B cell (primary cell): ENCODE data around the gene GTF2IRD1. TPM values are rescaled to one million over a fixed set of nuclear protein-coding genes. Genes with fewer than 3 reads are reported as not detected.

Experiments
- ATAC-seq: fragments of 200-7000 bp; cut with Tn5 transposase; one replicate; pipeline ENCODE4 v1.10.0; 2021; ENCODE audit warnings: low read depth, mild to moderate bottlenecking, moderate number of reproducible peaks, moderate library complexity
- CTCF ChIA-PET: fragments of 350-600 bp; sonication (Branson Sonifier 250); formaldehyde crosslinking; loops from one replicate; lab custom pipeline; 2021; ENCODE audit warnings: antibody characterized with exemption, inconsistent platforms; lab: Charles Lee
- POLR2A ChIA-PET: fragments of 350-600 bp; sonication (Branson Sonifier 250); formaldehyde crosslinking; loops from one replicate; lab custom pipeline; 2021; ENCODE audit warnings: antibody characterized with exemption; lab: Charles Lee
- DNase-seq: peaks from one replicate; pipeline ENCODE4 v3.0.0; 2013
- H2AFZ ChIP-seq: 2 replicates; pipeline ENCODE4 v1.6.1; 2012; ENCODE audit warnings: mild to moderate bottlenecking, low read depth, low read length; ENCODE audit not compliant: insufficient read depth, poor library complexity, severe bottlenecking
- H3K27ac ChIP-seq, 2 donors: 1 replicate in 1 of 2; 2 replicates in 1 of 2; pipeline ENCODE4 v1.5.1; 2012 to 2013; ENCODE audit warnings: low read length in 2 of 2, mild to moderate bottlenecking in 2 of 2, moderate library complexity in 1 of 2
- H3K27me3 ChIP-seq, 4 experiments: fragments of 200-600 bp in 1 of 4; sonication (generic) in 1 of 4; replicated peaks in 1 of 4; 1 replicate in 2 of 4; 2 replicates in 2 of 4; pipeline versions ENCODE4 v1.6.1 to v1.7.0; 2013 to 2016; ENCODE audit warnings: low read length in 3 of 4, mild to moderate bottlenecking in 2 of 4, mixed read lengths in 1 of 4, moderate library complexity in 1 of 4; ENCODE audit not compliant: insufficient read depth in 4 of 4, control insufficient read depth in 3 of 4; ENCODE audit errors: control extremely low read depth in 1 of 4
- H3K36me3 ChIP-seq, 2 experiments: replicated peaks in 1 of 2; 1 replicate in 1 of 2; 2 replicates in 1 of 2; pipeline versions ENCODE4 v1.6.1 to v1.7.1; 2013; ENCODE audit warnings: low read length in 1 of 2; ENCODE audit not compliant: insufficient read depth in 2 of 2, control insufficient read depth in 1 of 2; ENCODE audit errors: control extremely low read depth in 1 of 2, extremely low read depth in 1 of 2
- H3K4me1 ChIP-seq, 2 donors: fragments of 200-600 bp in 1 of 2; sonication (generic) in 1 of 2; 1 replicate in 1 of 2; 2 replicates in 1 of 2; pipeline versions ENCODE4 v1.5.1 to v1.6.1; 2013 to 2017; ENCODE audit warnings: low read length in 2 of 2; ENCODE audit not compliant: control insufficient read depth in 2 of 2, insufficient read depth in 2 of 2
- H3K4me2 ChIP-seq: replicated peaks from 2 replicates; pipeline ENCODE3; 2012; ENCODE audit warnings: mild to moderate bottlenecking, low read depth, low read length; ENCODE audit not compliant: poor library complexity, severe bottlenecking
- H3K4me3 ChIP-seq, 5 experiments: fragments of 200-600 bp in 1 of 5; sonication (generic) in 1 of 5; 1 replicate in 3 of 5; 2 replicates in 2 of 5; pipeline versions ENCODE4 v1.5.1 to v1.7.0; 2011 to 2016; ENCODE audit warnings: low read length in 4 of 5, mild to moderate bottlenecking in 4 of 5, low read depth in 2 of 5, control low read depth in 1 of 5, moderate library complexity in 1 of 5; ENCODE audit not compliant: insufficient read depth in 1 of 5; ENCODE audit errors: control extremely low read depth in 1 of 5, extremely low read depth in 1 of 5
- H3K79me2 ChIP-seq: fragments of 200-600 bp; sonication (generic); one replicate; pipeline ENCODE4 v1.6.0; 2016; ENCODE audit warnings: low read length; ENCODE audit not compliant: control insufficient read depth, insufficient read depth
- H3K9ac ChIP-seq: fragments of 200-600 bp; sonication (generic); 2 replicates; pipeline ENCODE4 v1.6.1; 2017; ENCODE audit warnings: mild to moderate bottlenecking, low read length, moderate library complexity
- H3K9me3 ChIP-seq, 3 donors: one replicate each; pipeline versions ENCODE4 v1.6.1 to v1.7.1; 2013; ENCODE audit warnings: low read length in 2 of 3; ENCODE audit not compliant: control insufficient read depth in 2 of 3, insufficient read depth in 1 of 3; ENCODE audit errors: control extremely low read depth in 1 of 3
- H4K20me1 ChIP-seq: 2 replicates; pipeline ENCODE4 v1.6.0; 2012; ENCODE audit warnings: mild to moderate bottlenecking, low read length; ENCODE audit not compliant: insufficient read depth, control insufficient read depth, poor library complexity, severe bottlenecking
- H3K27ac Mint-ChIP-seq: one replicate; pipeline ENCODE4 v1.8.0; 2021; ENCODE audit warnings: mixed read lengths
- H3K27me3 Mint-ChIP-seq: one replicate; pipeline ENCODE4 v1.8.0; 2021; ENCODE audit warnings: mixed read lengths
- H3K4me1 Mint-ChIP-seq: one replicate; pipeline ENCODE4 v1.8.0; 2021; ENCODE audit warnings: mixed read lengths
- H3K4me3 Mint-ChIP-seq: one replicate; pipeline ENCODE4 v1.8.0; 2021; ENCODE audit warnings: mixed read lengths
- H3K9me3 Mint-ChIP-seq: one replicate; pipeline ENCODE4 v1.8.0; 2022; ENCODE audit warnings: mixed read lengths; ENCODE audit not compliant: insufficient read depth
- EZH2 ChIP-seq: IDR thresholded peaks from 2 replicates; pipeline ENCODE4 v1.6.1; 2012; ENCODE audit warnings: borderline replicate concordance, low read depth, mild to moderate bottlenecking, moderate library complexity, low read length; ENCODE audit not compliant: insufficient read depth, poor library complexity, severe bottlenecking
- WGBS: methylation state at CpG from one replicate; pipeline ENCODE4 v1.1.5; 2013; ENCODE audit warnings: missing lambda C conversion rate; ENCODE audit not compliant: insufficient coverage; 5-methylcytosine and 5-hydroxymethylcytosine counted together
- intact Hi-C: fragments of 100-400 bp; cut with micrococcal nuclease; formaldehyde crosslinking; loops from one replicate; pipeline ENCODE4 v1.10.0; 2022
- polyA plus RNA-seq: library from polyadenylated mRNA; depleted of rRNA; stranded (reverse); fragments of >200 nt; gene quantifications from 2 replicates; pipeline ENCODE4 v1.2.3, GENCODE V29; 2012
- total RNA-seq, 2 donors: library from RNA; stranded (reverse); fragments of 120-200 nt in 1 of 2; gene quantifications; 1 replicate in 1 of 2; 2 replicates in 1 of 2; pipeline versions ENCODE4 v1.2.3 to v1.2.4, GENCODE V29; 2013 to 2022
- TF ChIP-seq, protein P1 (sequence below): fragments of 200-600 bp; IDR thresholded peaks from one replicate; pipeline ENCODE4 v1.8.0; 2022; ENCODE audit warnings: antibody characterized with exemption, mild to moderate bottlenecking

Gene GTF2IRD1
- total and polyA plus RNA-seq, 2 donors (not counting 1 experiment from before 2014, with no cell fraction given), result 0.45 to 2.2 TPM

DNA sequence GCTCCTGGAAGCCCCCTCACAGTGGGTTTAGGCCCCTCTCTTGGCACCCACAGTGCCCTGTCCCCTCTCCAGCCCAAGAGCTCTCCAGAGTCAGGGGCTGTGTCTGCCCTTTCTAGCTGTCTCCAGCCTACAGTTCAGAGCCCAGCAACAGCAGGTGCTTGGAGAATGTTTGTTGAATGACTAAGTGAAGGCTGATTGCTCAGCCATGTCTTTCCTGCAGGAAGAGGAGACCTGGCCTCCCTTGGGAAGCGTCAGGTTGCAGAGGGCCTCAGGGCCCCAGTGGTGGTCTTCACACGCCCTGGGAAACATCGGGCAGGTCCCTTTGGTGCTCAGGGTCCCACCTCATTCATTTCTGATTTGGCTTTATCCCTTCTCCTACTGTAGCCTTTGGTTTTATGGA lies 62.5 kb downstream of the GTF2IRD1 start:
- Histone ChIP-seq H3K79me2 (no peaks in the 10 kb centered on the region), H3K4me3 (no peak overlapping the region), H3K36me3 (no peaks in the 10 kb centered on the region), H3K27me3 (no peaks in the 10 kb centered on the region), H2AFZ (no peak overlapping the region), H4K20me1 (no peaks in the 10 kb centered on the region), H3K4me1 (no peaks in the 10 kb centered on the region), H3K9ac (no peak overlapping the region), H3K27ac (no peak overlapping the region), H3K9me3 (peaks cover 0 to 18% (median 0%) of the 10 kb centered on the region in 3 donors), H3K4me2 (no peak overlapping the region)
- POLR2A ChIA-PET, result no interaction called here
- 67% methylated on average over 1 of the region's 3 CpGs for WGBS
- CTCF ChIA-PET, result no interaction called here
- H3K27me3 Mint-ChIP-seq, result no peaks in the 10 kb centered on the region
- peaks cover 2% of the 10 kb centered on the region for H3K9me3 Mint-ChIP-seq
- ATAC-seq (no peak), DNase-seq (no peak)
- no peak for TF ChIP-seq EZH2
- TF ChIP-seq, protein P1, sequence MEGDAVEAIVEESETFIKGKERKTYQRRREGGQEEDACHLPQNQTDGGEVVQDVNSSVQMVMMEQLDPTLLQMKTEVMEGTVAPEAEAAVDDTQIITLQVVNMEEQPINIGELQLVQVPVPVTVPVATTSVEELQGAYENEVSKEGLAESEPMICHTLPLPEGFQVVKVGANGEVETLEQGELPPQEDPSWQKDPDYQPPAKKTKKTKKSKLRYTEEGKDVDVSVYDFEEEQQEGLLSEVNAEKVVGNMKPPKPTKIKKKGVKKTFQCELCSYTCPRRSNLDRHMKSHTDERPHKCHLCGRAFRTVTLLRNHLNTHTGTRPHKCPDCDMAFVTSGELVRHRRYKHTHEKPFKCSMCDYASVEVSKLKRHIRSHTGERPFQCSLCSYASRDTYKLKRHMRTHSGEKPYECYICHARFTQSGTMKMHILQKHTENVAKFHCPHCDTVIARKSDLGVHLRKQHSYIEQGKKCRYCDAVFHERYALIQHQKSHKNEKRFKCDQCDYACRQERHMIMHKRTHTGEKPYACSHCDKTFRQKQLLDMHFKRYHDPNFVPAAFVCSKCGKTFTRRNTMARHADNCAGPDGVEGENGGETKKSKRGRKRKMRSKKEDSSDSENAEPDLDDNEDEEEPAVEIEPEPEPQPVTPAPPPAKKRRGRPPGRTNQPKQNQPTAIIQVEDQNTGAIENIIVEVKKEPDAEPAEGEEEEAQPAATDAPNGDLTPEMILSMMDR, result no peak
- H3K27ac Mint-ChIP-seq, result no peak overlapping the region
- H3K4me1 Mint-ChIP-seq, result no peaks in the 10 kb centered on the region
- intact Hi-C loops, result no loop called here
- H3K4me3 Mint-ChIP-seq, result no peak overlapping the region

DNA sequence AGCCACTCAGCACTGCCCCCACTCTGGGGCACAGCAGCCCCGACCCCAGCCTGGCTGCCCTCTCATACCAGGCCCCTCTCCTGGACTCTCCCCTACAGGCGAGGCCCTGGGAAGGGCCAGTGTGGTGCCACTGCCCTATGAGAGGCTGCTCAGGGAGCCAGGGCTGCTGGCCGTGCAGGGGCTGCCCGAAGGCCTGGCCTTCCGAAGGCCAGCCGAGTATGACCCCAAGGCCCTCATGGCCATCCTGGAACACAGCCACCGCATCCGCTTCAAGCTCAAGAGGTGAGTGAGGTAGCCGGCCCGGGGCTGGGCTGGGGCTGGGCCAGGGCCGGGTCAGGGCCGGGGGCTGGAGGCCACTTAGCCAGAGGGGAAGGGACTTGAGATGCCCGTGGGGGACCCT lies 64.3 kb downstream of the GTF2IRD1 start:
- H3K79me2 ChIP-seq, result no peaks in the 10 kb centered on the region
- H2AFZ ChIP-seq, result no peak overlapping the region
- ChIA-PET POLR2A (no interaction called here), CTCF (no interaction called here)
- H3K27ac ChIP-seq, result no peak overlapping the region
- Mint-ChIP-seq H3K27me3 (no peaks in the 10 kb centered on the region), H3K9me3 (peaks cover 3% of the 10 kb centered on the region), H3K4me3 (no peak overlapping the region), H3K4me1 (no peaks in the 10 kb centered on the region), H3K27ac (no peak overlapping the region)
- H4K20me1 ChIP-seq, result no peaks in the 10 kb centered on the region
- no peak overlapping the region for H3K4me3 ChIP-seq
- ATAC-seq, result no peak
- no peak for DNase-seq
- intact Hi-C loops, result no loop called here
- no peak overlapping the region for H3K4me2 ChIP-seq
- TF ChIP-seq, protein P1, result no peak
- no peak for TF ChIP-seq EZH2
- H3K27me3 ChIP-seq, result no peaks in the 10 kb centered on the region
- H3K4me1 ChIP-seq, result no peaks in the 10 kb centered on the region
- peaks cover 0 to 31% (median 2%) of the 10 kb centered on the region in 3 donors for H3K9me3 ChIP-seq
- no peaks in the 10 kb centered on the region for H3K36me3 ChIP-seq
- WGBS, result 88% methylated on average over 10 of the region's 13 CpGs
- H3K9ac ChIP-seq, result no peak overlapping the region
